Ramos (cell line): Measurements from ENCODE around the gene ZNF93.
"Not testable (repeated sequence)": the region's sequence is repeated elsewhere in the genome, so short reads cannot be mapped to it uniquely, and the experiment has no call there.

ENCODE experiments used
- in situ Hi-C: fragments of 300-500 bp; cut with MboI; formaldehyde crosslinking; loops from one replicate; pipeline ENCODE4 v1.14.3; 2022; ENCODE audit warnings: low sequenced_read_pairs; ENCODE audit not compliant: unreplicated experiment

ZNF93 gene

GRCh38 chr19:19933432-19934314 is 32.9 kb downstream of the ZNF93 start:
- in situ Hi-C loops: not testable (repeated sequence)

- in situ Hi-C loops: no loop called here
Observed at GRCh38 chr19:19937403-19937802, 36.7 kb downstream of the ZNF93 start.

GRCh38 chr19:19938449-19938848 is 37.7 kb downstream of the ZNF93 start:
- in situ Hi-C loops: no loop called here

- in situ Hi-C loops: no loop called here
Observed at GRCh38 chr19:19943848-19944582, 43.3 kb downstream of the ZNF93 start.

GRCh38 chr19:19944583-19944880 is 43.8 kb downstream of the ZNF93 start:
- in situ Hi-C loops: no loop called here

- in situ Hi-C loops: no loop called here
Observed at GRCh38 chr19:19946226-19946625, 45.5 kb downstream of the ZNF93 start.

GRCh38 chr19:19948800-19949199 is 48.1 kb downstream of the ZNF93 start:
- in situ Hi-C loops: no loop called here

- in situ Hi-C loops: loop anchor here (25.0 kb wide), 1 partner anchor 418 kb away; the partner anchor contains the start of genes CILP2 and YJEFN3
Observed at GRCh38 chr19:19955208-19955607, 54.5 kb downstream of the ZNF93 start.

- in situ Hi-C loops: loop anchor here (25.0 kb wide), 1 partner anchor 419 kb away; the partner anchor contains the start of genes CILP2 and YJEFN3
Observed at GRCh38 chr19:19956434-19957075, 55.8 kb downstream of the ZNF93 start.

GRCh38 chr19:19957766-19958165 is 57.0 kb downstream of the ZNF93 start:
- in situ Hi-C loops: loop anchor here (25.0 kb wide), 1 partner anchor 420 kb away; the partner anchor contains the start of genes CILP2 and YJEFN3

GRCh38 chr19:19959151-19959799 is 58.5 kb downstream of the ZNF93 start:
- in situ Hi-C loops: loop anchor here (25.0 kb wide), 1 partner anchor 422 kb away; the partner anchor contains the start of genes CILP2 and YJEFN3

GRCh38 chr19:19964416-19964815 is 63.7 kb downstream of the ZNF93 start:
- in situ Hi-C loops: loop anchor here (25.0 kb wide), 1 partner anchor 427 kb away; the partner anchor contains the start of genes CILP2 and YJEFN3

GRCh38 chr19:19966126-19966525 is 65.4 kb downstream of the ZNF93 start:
- in situ Hi-C loops: loop anchor here (25.0 kb wide), 1 partner anchor 429 kb away; the partner anchor contains the start of genes CILP2 and YJEFN3

GRCh38 chr19:19966862-19967261 is 66.1 kb downstream of the ZNF93 start:
- in situ Hi-C loops: loop anchor here (25.0 kb wide), 1 partner anchor 430 kb away; the partner anchor contains the start of genes CILP2 and YJEFN3
